NCI-H2107 treated with DMSO at 0.1 percent for 48 hours (cell line): Measurements from ENCODE around the gene SLC12A6.

ENCODE experiments used
- DNase-seq: peaks from one replicate; lab custom pipeline; 2025; ENCODE audit not compliant: unreplicated experiment; lab: John Stamatoyannopoulos, UW

The SLC12A6 gene

GRCh38 chr15:34266751-34267150 lies 70.8 kb downstream of the SLC12A6 start:
- no peak for DNase-seq

GRCh38 chr15:34264076-34264475 lies 73.5 kb downstream of the SLC12A6 start:
- no peak for DNase-seq

- no peak for DNase-seq
Observed at GRCh38 chr15:34262362-34262761, 75.2 kb downstream of the SLC12A6 start.

- no peak for DNase-seq
Observed at GRCh38 chr15:34259566-34259965, 78.0 kb downstream of the SLC12A6 start.

- DNase-seq = no peak
Observed at GRCh38 chr15:34258151-34258550, 79.4 kb downstream of the SLC12A6 start.

- no peak for DNase-seq
Observed at GRCh38 chr15:34252545-34252944, 85.0 kb downstream of the SLC12A6 start.

GRCh38 chr15:34248190-34248589 lies 89.4 kb downstream of the SLC12A6 start:
- no peak for DNase-seq

GRCh38 chr15:34246276-34246976 lies 91.2 kb downstream of the SLC12A6 start:
- DNase-seq = no peak

GRCh38 chr15:34243226-34243625 lies 94.4 kb downstream of the SLC12A6 start:
- DNase-seq = no peak

- no peak for DNase-seq
Observed at GRCh38 chr15:34242331-34242710, 95.3 kb downstream of the SLC12A6 start.

- peak; percentile 1 for DNase-seq
Observed at GRCh38 chr15:34241376-34242330, 95.9 kb downstream of the SLC12A6 start.

- no peak for DNase-seq
Observed at GRCh38 chr15:34240537-34240936, 97.0 kb downstream of the SLC12A6 start.

- DNase-seq = no peak
Observed at GRCh38 chr15:34239151-34239808, 98.3 kb downstream of the SLC12A6 start.

- no peak for DNase-seq
Observed at GRCh38 chr15:34233614-34234013, 104.0 kb downstream of the SLC12A6 start.

- no peak for DNase-seq
Observed at GRCh38 chr15:34223904-34224596, 113.5 kb downstream of the SLC12A6 start.

GRCh38 chr15:34217587-34218225 lies 119.9 kb downstream of the SLC12A6 start:
- DNase-seq = no peak

GRCh38 chr15:34216527-34217270 lies 120.9 kb downstream of the SLC12A6 start:
- DNase-seq = no peak

GRCh38 chr15:34214135-34214534 lies 123.4 kb downstream of the SLC12A6 start:
- no peak for DNase-seq

- DNase-seq = no peak
Observed at GRCh38 chr15:34213690-34214089, 123.9 kb downstream of the SLC12A6 start.
